Measurements from ENCODE around the gene MGLL.

DNA sequence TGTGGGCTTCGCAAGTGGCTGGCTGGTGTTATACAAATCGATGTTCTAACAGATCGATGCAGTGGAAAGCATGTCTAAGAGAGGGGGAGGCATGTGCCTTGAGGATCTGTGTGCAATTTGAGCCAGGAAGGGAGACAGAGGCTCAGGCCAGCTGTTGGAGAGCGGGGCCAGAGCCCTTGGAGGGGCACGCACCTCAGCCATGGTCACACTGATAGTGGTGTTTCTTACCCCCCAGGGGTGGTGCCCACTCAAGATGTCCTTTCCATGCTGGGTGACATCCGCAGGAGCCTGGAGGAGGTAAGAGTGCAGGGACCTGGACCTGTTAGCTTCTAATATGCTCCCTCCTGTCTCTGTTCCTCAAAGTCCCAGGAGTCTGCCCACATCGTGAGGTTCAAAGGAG lies 153.4 kb downstream of the MGLL start:
- TF ChIP-seq POLR2A (IDR thresholded peaks at IDR 0.05) = no peak
- TF ChIP-seq, protein P1, sequence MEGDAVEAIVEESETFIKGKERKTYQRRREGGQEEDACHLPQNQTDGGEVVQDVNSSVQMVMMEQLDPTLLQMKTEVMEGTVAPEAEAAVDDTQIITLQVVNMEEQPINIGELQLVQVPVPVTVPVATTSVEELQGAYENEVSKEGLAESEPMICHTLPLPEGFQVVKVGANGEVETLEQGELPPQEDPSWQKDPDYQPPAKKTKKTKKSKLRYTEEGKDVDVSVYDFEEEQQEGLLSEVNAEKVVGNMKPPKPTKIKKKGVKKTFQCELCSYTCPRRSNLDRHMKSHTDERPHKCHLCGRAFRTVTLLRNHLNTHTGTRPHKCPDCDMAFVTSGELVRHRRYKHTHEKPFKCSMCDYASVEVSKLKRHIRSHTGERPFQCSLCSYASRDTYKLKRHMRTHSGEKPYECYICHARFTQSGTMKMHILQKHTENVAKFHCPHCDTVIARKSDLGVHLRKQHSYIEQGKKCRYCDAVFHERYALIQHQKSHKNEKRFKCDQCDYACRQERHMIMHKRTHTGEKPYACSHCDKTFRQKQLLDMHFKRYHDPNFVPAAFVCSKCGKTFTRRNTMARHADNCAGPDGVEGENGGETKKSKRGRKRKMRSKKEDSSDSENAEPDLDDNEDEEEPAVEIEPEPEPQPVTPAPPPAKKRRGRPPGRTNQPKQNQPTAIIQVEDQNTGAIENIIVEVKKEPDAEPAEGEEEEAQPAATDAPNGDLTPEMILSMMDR (IDR thresholded peaks at IDR 0.05) = no peak
